ENCODE data around the gene SH2D4B.
"Not testable (repeated sequence)": the region's sequence is repeated elsewhere in the genome, so short reads cannot be mapped to it uniquely, and the experiment has no call there.

Gene SH2D4B

GRCh38 chr10:80543319-80543672, 5.6 kb downstream of the SH2D4B start:
- DNase-seq (ENCODE audit: low read depth in 2 of 2) = not testable (repeated sequence)

GRCh38 chr10:80544316-80544953, 6.7 kb downstream of the SH2D4B start:
- no peak for DNase-seq (ENCODE audit: low read depth in 2 of 2)

DNA sequence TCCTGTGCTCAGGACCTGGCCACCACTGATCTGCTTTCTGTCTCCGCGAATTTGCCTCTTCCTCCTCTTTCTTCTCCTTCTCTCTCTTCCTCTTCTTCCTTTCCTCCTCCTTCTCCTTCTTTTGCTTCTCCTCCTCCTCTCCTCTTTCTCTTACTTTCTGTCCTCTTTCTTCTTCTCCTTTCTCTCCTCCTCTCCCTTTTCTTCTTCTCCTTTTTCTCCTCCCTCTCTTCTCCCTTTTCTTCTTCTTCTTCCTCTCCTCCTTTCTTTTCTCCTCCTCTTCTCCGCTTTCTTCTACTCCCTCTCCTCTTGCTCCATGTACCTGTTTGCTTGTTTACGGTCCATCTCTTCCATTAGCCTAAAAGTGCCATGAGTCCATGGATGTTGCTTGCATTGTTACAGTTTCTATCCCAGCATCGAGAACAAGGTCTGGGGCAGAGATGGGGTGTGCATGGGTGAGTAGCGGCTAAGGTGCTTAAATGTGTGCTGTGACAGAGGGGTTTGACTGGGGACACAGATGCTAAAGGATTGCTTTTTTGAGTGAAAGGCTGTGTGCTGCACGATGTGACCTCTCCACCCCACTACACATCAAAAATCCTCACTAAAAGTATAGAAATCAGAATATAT, 7.7 kb downstream of the SH2D4B start:
- no peak for DNase-seq (ENCODE audit: low read depth in 2 of 2)

- DNase-seq (ENCODE audit: low read depth in 2 of 2) = no peak
These were observed 14.5 kb downstream of the SH2D4B start for GRCh38 chr10:80552151-80552646.

GRCh38 chr10:80553436-80553835, 15.7 kb downstream of the SH2D4B start:
- DNase-seq (ENCODE audit: low read depth in 2 of 2) = no peak

GRCh38 chr10:80554050-80554449, 16.3 kb downstream of the SH2D4B start:
- DNase-seq (ENCODE audit: low read depth in 2 of 2) = no peak

GRCh38 chr10:80555415-80555814, 17.7 kb downstream of the SH2D4B start:
- no peak for DNase-seq (ENCODE audit: low read depth in 2 of 2)

DNA sequence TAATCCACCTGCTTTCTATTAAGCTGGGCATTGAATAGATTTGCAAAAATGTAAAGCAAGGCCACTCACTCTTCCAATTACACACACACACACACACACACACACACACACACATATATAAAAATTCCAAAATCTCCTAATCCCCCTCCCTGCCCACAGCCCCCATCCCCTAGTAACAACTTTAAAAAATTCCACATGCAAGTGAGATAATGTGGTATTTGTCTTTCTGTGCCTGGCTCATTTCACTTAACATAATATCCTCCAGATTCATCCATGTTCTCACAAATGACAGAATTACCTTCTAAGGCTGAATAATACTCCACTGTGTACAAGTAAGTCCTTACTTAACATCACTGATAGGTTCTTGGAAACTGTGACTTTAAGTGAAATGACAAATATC, 24.2 kb downstream of the SH2D4B start:
- DNase-seq (ENCODE audit: low read depth in 2 of 2) = no peak

GRCh38 chr10:80567292-80567691, 29.6 kb downstream of the SH2D4B start:
- no peak for DNase-seq (ENCODE audit: low read depth in 2 of 2)

GRCh38 chr10:80569131-80569895, 31.6 kb downstream of the SH2D4B start:
- no peak for DNase-seq (ENCODE audit: low read depth in 2 of 2)

- DNase-seq (ENCODE audit: low read depth in 2 of 2) = no peak
These were observed 33.6 kb downstream of the SH2D4B start for GRCh38 chr10:80571352-80571751.

DNA sequence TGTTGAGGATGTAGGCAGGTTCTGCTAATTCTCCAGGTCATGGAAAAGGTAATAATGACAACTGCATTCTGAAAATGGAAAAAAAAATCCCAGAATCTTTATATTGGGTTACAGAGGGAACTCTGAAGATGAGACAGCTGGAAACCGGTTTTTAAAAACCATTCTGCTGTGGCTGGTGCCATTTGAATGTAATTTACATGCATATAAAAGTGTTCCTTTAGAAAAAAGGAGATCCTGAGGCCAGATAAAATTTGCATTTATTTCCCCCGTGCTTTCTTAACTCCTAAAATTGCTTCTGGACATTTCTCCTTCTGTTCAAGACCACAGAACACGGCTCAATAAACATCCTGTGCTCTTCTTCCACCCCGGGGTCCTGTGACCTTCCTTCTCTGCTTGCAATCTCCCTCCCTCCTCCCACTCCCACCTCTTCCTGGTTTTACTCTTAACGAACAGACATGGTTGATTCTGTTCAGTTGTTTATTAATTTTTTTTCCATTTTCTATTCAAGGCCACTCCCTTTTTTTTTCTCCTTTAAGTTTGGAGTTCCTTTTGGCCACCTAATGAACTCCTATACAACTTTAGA, 41.6 kb downstream of the SH2D4B start:
- DNase-seq (ENCODE audit: low read depth in 2 of 2) = no peak

GRCh38 chr10:80579849-80580637, 42.3 kb downstream of the SH2D4B start:
- no peak for DNase-seq (ENCODE audit: low read depth in 2 of 2)

- DNase-seq (ENCODE audit: low read depth in 2 of 2) = no peak
These were observed 43.2 kb downstream of the SH2D4B start for GRCh38 chr10:80580638-80581468.

GRCh38 chr10:80581469-80581835, 43.8 kb downstream of the SH2D4B start:
- DNase-seq (ENCODE audit: low read depth in 2 of 2) = no peak

GRCh38 chr10:80582286-80582960, 44.7 kb downstream of the SH2D4B start:
- no peak for DNase-seq (ENCODE audit: low read depth in 2 of 2)

DNA sequence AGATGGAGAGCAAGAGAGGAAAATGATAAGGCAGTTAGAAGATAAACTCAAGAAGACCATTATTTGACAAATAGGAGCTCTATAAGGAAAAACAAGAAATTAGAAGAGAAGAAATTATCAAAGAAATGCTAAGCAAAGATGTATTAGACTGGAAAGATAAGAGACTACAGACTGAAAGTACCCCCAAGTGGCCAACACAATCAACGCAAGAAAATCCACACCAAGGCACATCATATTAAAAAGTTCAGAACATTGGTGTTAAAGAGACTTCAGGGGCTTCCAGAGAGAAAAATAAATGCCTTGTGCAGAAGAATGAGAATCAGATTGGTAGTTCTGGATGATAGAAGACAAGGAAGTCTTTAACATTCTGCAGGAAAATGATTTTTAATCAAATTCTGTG, 46.0 kb downstream of the SH2D4B start:
- no peak for DNase-seq (ENCODE audit: low read depth in 2 of 2)

DNA sequence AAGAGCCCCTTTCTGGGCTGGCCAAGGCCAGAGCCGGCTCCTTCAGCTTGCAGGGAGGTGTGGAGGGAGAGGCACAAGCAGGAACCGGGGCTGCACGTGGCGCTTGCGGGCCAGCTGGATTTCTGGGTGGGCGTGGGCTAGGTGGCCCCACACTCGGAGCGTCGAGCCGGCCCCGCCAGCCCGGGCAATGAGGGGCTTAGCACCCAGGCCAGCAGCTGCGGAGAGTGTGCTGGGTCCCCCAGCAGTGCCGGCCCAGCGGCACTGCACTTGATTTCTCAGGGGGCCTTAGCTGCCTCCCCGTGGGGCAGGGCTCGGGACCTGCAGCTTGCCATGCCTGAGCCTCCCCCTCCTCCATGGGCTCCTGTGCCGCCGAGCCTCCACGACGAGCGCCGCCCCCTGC, 48.1 kb downstream of the SH2D4B start:
- no peak for DNase-seq (ENCODE audit: low read depth in 2 of 2)

DNA sequence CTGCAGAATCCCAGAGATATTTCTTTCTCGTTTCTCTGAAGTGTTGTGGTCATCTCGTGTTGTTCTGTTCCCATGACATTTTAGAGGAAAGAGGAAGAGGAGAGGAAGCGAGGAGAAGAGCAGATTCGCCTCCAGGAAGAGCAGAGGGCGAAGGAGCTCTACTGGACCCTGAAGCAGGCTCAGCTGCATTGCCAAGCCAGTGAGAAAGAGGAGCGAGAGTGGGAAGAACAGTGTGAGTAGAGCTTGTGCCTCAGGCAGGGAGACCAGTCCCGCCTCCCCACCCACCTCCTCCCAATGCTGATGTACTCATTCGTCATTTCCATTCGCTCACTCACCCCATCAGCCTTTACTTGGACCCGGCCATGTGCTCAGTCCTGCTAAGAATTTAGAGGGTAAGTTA, 50.8 kb downstream of the SH2D4B start:
- no peak for DNase-seq (ENCODE audit: low read depth in 2 of 2)

GRCh38 chr10:80589726-80590373, 52.1 kb downstream of the SH2D4B start:
- no peak for DNase-seq (ENCODE audit: low read depth in 2 of 2)
